ENCODE measurements around the gene CYTH3.

CYTH3 gene

DNA sequence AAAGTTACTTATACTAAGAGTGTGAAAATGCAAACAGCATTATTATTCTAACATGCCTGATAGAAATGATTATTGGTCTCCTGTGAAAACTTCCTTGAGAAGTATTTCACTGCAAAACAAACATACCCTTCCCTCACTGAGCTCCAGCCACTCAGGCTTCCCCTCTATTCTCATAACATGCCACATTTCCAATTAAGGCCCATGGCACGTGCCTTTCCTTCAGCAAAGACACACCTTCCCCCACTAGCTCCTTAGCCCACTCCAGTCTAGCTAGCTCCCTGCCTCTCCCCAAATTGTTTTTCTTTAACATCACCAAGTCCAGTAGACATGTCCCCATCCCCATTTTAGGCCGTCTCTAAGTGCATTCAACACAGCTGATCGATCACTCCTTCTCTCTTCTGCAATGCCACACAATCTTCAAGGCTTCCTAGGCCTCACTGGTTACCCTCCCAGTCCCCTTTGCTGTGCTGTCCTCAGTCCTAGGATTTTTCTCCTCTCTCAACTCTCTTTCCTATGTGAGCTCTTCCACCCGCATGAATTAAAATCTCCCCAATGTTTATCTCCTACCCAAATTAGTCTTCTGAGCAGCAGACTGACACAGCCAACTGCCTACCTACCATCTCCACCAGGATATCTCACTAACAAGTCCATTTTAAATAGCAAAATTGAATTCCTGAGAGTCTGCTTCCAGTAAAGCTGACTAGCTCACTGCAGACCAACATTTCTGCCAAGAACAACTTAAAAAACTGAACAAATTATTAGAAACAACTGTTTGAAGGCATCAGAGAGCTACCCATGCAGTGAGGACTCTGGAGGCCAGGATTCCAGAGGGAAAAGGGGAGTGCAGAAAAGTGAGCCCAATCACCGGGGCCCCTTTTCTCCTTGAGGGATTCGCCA lies 11.9 kb downstream of the CYTH3 start:
- TF ChIP-seq, protein P1, sequence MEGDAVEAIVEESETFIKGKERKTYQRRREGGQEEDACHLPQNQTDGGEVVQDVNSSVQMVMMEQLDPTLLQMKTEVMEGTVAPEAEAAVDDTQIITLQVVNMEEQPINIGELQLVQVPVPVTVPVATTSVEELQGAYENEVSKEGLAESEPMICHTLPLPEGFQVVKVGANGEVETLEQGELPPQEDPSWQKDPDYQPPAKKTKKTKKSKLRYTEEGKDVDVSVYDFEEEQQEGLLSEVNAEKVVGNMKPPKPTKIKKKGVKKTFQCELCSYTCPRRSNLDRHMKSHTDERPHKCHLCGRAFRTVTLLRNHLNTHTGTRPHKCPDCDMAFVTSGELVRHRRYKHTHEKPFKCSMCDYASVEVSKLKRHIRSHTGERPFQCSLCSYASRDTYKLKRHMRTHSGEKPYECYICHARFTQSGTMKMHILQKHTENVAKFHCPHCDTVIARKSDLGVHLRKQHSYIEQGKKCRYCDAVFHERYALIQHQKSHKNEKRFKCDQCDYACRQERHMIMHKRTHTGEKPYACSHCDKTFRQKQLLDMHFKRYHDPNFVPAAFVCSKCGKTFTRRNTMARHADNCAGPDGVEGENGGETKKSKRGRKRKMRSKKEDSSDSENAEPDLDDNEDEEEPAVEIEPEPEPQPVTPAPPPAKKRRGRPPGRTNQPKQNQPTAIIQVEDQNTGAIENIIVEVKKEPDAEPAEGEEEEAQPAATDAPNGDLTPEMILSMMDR (IDR thresholded peaks at IDR 0.05; ENCODE audit: low read depth, low read length): no peak

DNA sequence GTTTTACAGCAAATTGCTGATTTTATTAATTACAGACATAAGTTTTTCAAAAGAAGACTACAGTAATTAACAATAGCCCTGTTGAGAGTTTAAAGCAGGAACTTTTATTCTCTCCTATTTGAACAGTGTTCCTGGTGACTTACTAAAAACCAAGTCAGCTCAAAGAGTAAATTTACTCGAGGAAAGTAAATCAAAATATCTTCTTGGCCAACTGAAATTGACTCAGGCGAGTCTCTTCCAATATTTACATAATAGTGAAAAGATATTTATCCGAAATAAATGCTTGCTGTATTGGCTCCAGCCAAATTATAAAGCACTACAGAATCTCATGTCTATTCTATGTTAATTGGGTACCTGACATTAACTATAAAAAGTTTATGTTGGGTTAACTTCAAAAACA lies 13.2 kb downstream of the CYTH3 start:
- TF ChIP-seq, protein P1 (IDR thresholded peaks at IDR 0.05; ENCODE audit: low read depth, low read length): no peak
- no peak for DNase-seq (ENCODE audit: extremely low read depth, low read depth)

More for the DNA sequence above, 11.9 kb downstream of the CYTH3 start:
- DNase-seq (ENCODE audit: extremely low read depth, low read depth): no peak

DNA sequence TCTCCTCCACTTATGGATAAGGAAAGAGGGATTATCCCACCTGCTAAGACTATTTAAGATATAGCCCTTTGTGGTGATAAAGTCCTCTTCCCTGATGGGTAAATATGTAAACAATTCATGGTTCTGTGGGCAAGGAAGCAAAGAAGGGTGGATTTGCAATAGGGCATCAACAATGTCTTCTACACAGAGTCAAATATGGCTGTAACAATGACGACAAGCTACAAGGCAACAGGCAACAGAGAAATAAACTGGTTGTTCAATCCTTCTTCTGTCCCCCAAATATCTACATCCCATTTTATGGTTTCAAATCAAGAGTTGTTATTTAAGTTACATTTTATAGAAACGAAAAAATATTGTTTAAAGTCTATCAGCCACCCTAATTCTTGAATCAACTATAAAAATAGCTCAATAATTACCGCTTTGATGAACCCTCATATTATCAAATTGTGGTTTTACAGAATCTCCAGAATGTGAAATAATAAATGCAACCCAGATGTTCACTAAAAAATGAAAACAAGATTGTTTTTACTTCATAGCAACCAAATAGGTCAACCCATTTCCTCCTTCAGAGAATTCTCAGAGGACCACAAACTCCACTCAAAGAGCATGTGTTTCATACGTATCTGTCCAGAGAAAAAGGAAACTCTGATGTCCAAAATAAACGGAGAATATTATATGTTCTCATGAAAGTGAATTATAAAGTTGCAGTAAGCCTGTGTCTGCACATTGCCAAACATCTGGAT lies 13.8 kb downstream of the CYTH3 start:
- no peak for DNase-seq (ENCODE audit: extremely low read depth, low read depth)
- TF ChIP-seq, protein P1 (IDR thresholded peaks at IDR 0.05; ENCODE audit: low read depth, low read length): no peak

DNA sequence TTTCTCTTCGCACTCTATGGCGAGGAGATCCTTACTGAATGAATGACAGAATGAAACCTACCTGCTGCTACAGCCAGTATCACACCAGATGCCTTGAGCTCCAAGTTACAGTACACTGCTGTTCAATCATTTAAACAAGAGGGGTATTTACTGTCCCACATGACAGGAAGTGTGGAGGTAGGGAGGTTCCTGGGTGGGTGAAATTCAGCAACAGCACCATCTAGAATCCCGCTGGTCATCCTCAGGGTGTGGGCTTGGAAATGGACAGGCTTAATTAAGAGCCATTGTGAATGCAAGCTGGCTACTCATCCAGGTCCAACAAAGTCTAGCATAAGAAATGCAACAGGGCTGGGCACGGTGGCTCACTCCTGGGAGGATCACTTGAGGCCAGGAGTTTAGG lies 14.7 kb downstream of the CYTH3 start:
- TF ChIP-seq, protein P1 (IDR thresholded peaks at IDR 0.05; ENCODE audit: low read depth, low read length): no peak
- DNase-seq (ENCODE audit: extremely low read depth, low read depth): no peak

DNA sequence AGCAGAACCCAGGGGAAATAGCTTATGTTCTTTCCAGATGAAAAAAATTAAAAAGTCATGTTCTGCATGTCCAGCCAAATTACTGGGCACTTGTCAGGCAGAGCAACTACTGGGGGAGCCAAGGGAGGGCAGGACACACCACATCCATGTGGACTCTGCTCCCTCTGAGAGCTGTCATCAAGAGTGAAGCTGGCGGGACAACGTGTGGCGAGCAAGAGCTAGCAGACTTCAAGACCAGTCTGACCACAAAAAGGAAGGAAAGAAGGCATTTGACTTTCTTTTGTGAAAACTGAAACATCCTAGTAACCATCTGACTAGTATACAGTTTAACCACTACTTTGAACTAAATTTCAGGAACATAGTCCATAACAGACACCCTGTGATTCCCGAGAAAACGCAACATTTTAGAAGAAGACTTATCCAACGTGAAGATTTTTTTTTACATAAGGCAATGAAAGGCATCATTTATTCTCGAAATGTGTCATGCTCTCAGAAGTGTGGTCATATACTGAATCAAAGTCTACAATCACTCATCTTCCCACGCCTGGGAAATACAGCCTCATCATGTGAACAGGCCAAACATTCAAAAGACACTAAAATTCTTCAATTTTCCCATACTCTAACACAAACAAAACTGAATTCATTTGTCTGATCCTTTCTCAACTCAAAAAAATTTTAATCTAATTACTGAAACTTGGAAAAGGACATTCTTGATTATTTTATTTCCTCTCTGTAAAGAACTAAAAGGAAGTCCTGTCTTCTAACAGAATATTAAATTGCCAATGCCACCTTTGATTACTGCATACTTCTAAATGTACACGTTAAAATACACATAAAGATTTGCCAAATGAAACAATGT lies 15.5 kb downstream of the CYTH3 start:
- no peak for DNase-seq (ENCODE audit: extremely low read depth, low read depth)
- TF ChIP-seq, protein P1 (IDR thresholded peaks at IDR 0.05; ENCODE audit: low read depth, low read length): no peak

DNA sequence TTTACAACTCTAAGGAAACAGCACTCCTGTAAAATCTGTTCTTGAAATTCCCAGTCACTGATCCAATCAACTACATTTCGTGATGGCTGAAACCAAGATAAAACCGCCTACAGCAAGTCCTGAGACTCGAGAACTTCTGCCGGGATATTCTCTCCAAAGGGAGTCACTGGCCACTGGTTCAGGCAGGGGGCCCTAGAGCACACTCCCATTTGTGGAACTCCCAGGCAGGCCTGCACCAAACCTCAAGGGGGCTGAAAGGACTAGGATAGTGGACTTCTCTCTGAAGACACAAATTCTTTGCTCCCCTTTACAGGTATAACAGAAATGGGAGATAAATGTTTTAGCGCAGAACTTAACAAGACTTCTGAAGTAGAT lies 16.3 kb downstream of the CYTH3 start:
- TF ChIP-seq, protein P1 (IDR thresholded peaks at IDR 0.05; ENCODE audit: low read depth, low read length): peak; percentile 43
- no peak for DNase-seq (ENCODE audit: extremely low read depth, low read depth)

All from AG09319 (cell line).